C1 segment of cervical spinal cord (tissue), 14 donors: ENCODE measurements around the gene TRAPPC8.
"Not testable (repeated sequence)": the region's sequence is repeated elsewhere in the genome, so short reads cannot be mapped to it uniquely, and the experiment has no call there.

Experiments
- DNase-seq, 14 donors: peaks; one replicate each; lab custom pipeline; 2025; lab: John Stamatoyannopoulos, UW

Gene TRAPPC8, protein sequence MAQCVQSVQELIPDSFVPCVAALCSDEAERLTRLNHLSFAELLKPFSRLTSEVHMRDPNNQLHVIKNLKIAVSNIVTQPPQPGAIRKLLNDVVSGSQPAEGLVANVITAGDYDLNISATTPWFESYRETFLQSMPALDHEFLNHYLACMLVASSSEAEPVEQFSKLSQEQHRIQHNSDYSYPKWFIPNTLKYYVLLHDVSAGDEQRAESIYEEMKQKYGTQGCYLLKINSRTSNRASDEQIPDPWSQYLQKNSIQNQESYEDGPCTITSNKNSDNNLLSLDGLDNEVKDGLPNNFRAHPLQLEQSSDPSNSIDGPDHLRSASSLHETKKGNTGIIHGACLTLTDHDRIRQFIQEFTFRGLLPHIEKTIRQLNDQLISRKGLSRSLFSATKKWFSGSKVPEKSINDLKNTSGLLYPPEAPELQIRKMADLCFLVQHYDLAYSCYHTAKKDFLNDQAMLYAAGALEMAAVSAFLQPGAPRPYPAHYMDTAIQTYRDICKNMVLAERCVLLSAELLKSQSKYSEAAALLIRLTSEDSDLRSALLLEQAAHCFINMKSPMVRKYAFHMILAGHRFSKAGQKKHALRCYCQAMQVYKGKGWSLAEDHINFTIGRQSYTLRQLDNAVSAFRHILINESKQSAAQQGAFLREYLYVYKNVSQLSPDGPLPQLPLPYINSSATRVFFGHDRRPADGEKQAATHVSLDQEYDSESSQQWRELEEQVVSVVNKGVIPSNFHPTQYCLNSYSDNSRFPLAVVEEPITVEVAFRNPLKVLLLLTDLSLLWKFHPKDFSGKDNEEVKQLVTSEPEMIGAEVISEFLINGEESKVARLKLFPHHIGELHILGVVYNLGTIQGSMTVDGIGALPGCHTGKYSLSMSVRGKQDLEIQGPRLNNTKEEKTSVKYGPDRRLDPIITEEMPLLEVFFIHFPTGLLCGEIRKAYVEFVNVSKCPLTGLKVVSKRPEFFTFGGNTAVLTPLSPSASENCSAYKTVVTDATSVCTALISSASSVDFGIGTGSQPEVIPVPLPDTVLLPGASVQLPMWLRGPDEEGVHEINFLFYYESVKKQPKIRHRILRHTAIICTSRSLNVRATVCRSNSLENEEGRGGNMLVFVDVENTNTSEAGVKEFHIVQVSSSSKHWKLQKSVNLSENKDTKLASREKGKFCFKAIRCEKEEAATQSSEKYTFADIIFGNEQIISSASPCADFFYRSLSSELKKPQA (N-terminal part only)

DNA sequence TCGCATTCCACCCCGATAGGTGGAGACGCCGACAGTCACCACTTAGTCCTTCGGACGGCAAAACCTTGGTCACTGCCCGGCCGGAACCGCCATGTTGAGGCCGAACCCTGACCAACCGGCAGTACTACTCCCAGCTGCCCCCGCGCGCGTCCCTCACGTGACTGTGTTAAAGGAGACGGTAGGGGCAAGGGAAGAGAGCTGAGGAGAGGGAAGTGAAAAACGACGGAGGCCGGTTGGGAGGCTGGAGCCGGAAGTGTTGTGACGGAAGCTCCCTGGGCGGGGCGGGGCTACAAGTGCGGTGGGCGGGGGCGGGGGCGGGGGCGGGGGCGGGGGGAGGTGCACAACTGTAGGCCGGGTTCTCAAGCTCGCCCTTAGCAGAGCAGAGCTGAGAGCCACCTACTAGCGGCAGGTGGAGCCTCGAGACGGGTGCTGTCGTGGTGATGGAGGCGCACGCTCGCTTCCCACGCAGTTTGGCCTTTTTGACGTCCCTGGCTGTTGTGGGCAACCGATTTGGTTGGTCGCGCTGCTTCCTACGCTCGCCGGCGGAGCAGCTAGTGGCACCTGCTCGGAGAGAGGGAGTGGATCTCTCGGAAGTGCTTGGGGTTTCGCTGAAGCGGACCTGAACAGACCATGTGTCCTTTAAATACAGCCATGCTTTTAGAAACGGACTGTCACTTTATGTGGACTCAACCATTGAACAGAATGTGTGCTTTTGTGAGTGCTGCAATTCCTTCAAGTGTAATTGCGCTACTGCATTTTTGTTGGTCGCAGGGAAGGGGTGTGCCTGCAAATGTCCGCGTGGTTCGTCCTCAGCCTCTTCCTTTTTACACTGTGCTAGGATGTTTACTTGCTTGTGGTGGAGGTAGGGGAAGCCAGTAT lies at the start of gene TRAPPC8:
Gene TRAPPC8, minus strand, starts transcription at position 130 of the 879 bp plus-strand sequence. CDS start 364 bp downstream, outside the sequence.
- peak; percentile 92 to 99 (median 98) for DNase-seq

DNA sequence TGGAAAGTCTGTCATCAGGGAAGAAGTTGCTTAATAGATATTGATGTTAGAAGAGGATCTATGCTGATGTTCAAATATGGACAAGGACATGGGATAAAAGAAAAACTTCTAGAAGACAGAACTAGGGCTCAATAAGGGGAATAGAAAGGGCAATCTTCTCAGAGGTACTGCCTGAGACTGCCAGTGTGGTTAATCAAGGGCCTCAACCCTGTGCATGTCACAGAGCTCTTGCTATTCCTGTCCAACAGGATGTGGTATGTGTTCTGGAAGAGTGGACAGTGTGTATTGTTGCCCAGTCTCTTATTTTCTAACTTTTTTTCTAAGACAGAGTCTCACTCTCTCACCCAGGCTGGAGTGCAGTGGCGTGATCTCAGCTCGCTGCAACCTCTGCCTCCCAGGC lies 47.9 kb upstream of the TRAPPC8 start:
- peak in 3 of 14 donors; percentile 0 to 4 (median 4) for DNase-seq

GRCh38 chr18:31983976-31984375 lies 41.0 kb upstream of the TRAPPC8 start:
- no peak for DNase-seq

GRCh38 chr18:31983020-31983419 lies 40.1 kb upstream of the TRAPPC8 start:
- DNase-seq: no peak

DNA sequence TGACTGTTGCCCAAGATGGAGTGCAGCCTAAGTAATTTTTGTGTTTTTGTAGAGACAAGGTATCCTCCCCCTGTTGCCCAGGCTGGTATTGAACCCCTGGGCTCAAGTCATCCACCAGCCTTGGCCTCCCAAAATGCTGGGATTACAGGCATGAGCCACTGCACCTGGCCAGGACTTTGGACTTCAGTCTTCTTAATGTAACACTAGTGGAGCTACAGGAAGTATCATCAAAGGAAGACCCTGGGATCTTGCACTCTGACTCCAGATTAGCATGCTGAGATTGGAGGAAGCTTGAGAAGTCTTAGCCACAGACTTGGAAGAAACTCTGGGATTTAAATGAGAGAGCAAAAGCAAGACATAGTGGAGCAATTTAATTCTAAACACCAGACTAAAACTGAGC lies 37.9 kb upstream of the TRAPPC8 start:
- DNase-seq: no peak

DNA sequence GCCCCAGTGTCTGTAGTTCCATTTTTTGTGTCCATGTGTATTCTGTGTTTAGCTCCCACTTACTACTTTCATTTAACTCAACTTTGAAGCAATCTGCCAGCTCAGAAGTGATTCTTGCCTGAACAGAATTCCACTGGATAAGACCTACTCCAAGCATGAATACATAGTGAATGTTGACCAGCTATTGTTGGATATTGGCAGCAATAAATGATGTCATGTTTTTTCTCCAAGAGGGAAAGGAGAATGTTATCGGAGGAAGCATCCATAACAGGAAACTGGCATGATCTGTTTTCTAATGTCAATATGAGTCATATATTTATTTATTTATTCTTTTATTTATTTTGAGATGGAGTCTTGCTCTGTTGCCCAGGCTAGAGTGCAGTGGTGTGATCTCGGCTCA lies 36.8 kb upstream of the TRAPPC8 start:
- DNase-seq: no peak

GRCh38 chr18:31978616-31979015 lies 35.7 kb upstream of the TRAPPC8 start:
- no peak for DNase-seq

- peak in 6 of 14 donors; percentile 1 to 47 (median 12) for DNase-seq
Measured at GRCh38 chr18:31977270-31977872, 34.4 kb upstream of the TRAPPC8 start.

- no peak for DNase-seq
Measured at GRCh38 chr18:31976242-31976641, 33.3 kb upstream of the TRAPPC8 start.

DNA sequence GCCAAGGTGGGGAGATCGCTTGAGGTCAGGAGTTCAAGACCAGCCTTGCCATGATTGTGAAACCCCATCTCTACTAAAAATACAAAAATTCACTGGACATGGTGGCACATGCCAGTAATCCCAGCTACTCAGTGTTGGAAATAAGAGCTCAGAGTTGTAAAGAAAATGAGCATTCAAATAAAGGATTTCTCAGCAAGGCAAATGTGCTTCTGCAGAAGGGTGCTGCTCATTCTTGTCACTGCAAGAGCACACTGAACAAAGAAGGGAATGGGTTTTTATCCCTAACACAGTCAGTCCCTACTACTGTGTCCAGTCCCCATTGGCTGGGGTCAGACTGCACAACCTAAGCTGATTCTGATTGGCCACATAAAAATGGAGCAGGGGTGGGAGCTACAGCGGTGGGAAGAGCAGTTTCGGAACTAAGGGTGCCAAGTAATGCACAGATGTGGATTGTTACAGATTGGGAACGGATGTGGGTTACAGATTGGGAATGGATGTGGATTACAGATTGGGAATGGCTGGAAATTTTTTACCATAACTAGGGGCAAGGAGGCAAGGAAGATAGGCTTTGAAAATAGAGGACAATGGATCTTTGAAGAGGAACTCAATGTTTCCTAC lies 31.1 kb upstream of the TRAPPC8 start:
- no peak for DNase-seq

DNA sequence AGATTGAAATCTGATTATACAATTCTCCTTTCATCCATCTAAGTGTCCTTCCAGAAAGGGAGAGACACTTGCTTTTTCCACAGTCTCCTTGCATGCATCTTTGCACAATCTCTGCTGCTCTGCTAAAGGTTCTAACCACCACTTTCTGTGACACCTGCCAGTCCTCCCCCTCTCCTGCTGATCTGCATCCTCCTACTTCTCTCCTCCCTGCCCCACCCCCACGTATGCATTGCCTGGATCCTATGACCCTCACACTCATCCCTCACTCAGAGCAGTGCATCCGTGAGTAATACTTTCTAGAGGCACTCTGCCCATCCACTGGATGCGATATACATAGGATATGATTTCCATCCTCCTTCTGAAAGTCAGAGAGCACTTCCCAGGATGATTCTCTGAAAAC lies 27.7 kb upstream of the TRAPPC8 start:
- no peak for DNase-seq

DNA sequence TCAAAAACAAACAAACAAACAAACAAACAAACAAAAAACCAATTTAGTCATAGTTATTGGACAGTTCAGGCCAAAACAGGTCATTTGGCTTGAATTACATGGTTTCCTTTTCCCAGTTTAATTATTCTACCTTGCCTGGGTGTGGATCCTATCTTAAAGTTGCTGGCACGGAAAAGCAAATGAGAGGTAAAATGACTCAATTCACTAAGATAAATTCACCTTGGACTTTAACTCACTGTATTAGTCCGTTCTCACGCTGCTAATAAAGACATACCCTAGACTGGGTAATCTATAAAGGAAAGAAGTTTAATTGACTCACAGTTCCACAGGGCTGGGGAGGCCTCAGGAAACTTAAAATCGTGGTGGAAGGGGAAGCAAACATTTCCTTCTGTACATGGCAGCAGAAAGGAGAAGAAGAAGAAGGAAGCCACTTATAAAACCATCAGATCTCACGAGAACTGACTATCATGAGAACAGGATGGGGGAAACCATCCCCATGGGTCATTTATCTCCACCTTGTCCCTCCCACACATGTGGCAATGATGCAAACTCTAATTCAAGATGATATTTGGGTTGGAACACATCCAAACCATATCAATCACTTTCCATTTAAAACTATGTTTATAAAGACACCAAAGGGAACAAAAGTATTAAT lies 22.5 kb upstream of the TRAPPC8 start:
- DNase-seq: no peak

- no peak for DNase-seq
Measured at GRCh38 chr18:31957728-31958127, 14.8 kb upstream of the TRAPPC8 start.

GRCh38 chr18:31954349-31954748 lies 11.4 kb upstream of the TRAPPC8 start:
- no peak for DNase-seq

DNA sequence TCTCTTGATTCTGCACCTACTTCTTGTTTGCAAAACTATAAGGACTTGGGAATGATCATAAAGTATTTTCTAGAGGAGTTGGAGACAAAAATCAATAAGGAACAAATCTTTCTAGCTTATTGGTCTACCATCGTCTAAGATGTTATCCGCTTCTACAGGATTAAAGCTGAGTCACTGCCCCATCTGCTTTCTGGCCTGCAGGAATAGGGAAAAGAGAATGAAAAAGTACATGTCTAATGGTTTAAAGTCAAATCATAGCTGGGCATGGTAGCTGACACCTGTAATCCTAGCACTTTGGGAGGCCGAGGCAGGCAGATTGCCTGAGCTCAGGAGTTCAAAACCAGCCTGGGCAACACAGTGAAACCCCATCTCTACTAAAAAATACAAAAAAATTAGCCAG lies 10.8 kb upstream of the TRAPPC8 start:
- DNase-seq: not testable (repeated sequence)

GRCh38 chr18:31952223-31952622 lies 9.3 kb upstream of the TRAPPC8 start:
- DNase-seq: no peak

- DNase-seq: no peak
Measured at GRCh38 chr18:31950583-31950982, 7.7 kb upstream of the TRAPPC8 start.

GRCh38 chr18:31948349-31948748 lies 5.4 kb upstream of the TRAPPC8 start:
- DNase-seq: not testable (repeated sequence)

DNA sequence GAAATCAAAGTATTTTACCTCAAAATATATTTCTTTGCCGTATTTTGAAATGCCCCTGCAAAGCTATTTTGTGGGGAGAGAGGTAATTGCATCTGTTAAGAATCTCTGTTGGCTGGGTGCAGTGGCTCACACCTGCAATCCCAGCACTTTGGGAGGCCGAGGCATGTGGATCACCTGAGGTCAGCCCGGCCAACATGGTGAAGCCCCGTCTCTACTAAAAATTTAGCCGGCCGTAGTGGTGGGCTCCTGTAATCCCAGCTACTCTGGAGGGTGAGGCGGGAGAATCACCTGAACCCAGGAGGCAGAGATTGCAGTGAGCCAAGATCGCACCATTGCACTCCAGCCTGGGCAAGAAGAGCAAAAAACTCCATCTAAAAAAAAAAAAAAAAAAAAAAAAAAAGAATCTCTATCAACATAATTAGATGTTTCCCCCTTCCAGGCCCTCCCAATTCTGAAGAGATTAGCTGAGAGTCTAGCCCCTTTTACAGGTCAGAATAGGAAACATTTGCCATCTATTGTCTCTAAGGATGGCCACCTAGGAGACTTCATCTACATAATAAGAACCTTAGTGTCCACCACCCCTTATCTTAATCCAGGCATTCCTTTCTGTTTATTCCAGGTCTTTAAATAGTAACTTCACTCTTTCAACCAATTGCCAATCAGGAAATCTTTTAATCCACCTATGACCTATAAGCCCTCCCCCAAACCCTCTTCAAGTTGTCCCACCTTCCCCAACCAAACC lies 3.5 kb upstream of the TRAPPC8 start:
- DNase-seq: no peak
